ENCODE measurements around the gene CAMSAP1.

CAMSAP1 gene

DNA sequence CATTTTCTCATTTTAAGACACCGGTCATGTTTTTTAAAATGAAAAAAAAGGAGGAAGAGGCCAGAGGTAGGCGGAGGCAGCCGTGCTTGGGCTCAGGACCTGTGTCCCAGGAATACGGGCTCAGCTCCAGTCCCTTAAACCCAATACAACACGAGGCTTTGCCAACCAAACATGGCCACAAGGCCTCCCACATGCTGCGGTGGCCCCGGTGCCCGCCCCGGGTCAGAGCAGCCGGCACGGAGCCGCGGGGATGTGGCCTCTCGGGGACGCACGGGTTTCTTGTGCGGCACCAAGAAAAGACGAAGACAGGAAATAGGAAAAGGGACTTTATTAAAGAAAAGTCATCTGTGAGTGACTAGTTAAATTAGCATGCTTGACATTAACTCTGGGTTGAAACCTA is 25.3 kb upstream of the CAMSAP1 start:
- Histone ChIP-seq H2AFZ (ENCODE audit: low read length) (no peak overlapping the region), H3K79me1 (ENCODE audit: low read depth, low read length) (peaks cover 2% of the 10 kb centered on the region), H4K91ac (ENCODE audit: low read depth, low read length, poor library complexity) (no peak overlapping the region), H3K27ac (replicated peaks; ENCODE audit: low read length) (no peak overlapping the region), H3K4me3 (ENCODE audit: low read length in 2 of 2) (no peak overlapping the region), H3K18ac (ENCODE audit: low read length) (no peak overlapping the region), H2BK5ac (ENCODE audit: low read length) (no peak overlapping the region), H2AK5ac (ENCODE audit: low read depth, low read length) (no peak overlapping the region), H3K9me3 (replicated peaks in 1 of 2; ENCODE audit: control insufficient read depth in 2 of 2, insufficient read depth in 1 of 2, low read depth in 1 of 2, low read length in 2 of 2) (peaks cover 15% of the 10 kb centered on the region in 2 donors), H2BK15ac (ENCODE audit: low read length) (no peak overlapping the region), H2BK120ac (ENCODE audit: low read depth, low read length) (no peak overlapping the region), H2BK12ac (ENCODE audit: low read length) (no peak overlapping the region), H4K8ac (ENCODE audit: low read depth, low read length) (no peak overlapping the region), H3K9ac (ENCODE audit: low read depth, low read length, poor library complexity) (no peak overlapping the region), H3K4ac (ENCODE audit: low read length) (no peak overlapping the region), H3K27me3 (ENCODE audit: control insufficient read depth in 3 of 3, insufficient read depth in 3 of 3, low read depth in 1 of 3, low read length in 3 of 3) (no peaks in the 10 kb centered on the region), H3K4me1 (ENCODE audit: control insufficient read depth in 2 of 2, insufficient read depth in 1 of 2, low read depth in 1 of 2, low read length in 2 of 2) (no peaks in the 10 kb centered on the region), H3K23ac (ENCODE audit: low read depth, low read length, poor library complexity) (no peak overlapping the region), H3K14ac (ENCODE audit: low read length) (no peak overlapping the region), H3K4me2 (ENCODE audit: insufficient read depth, low read length, poor library complexity, severe bottlenecking) (no peak overlapping the region), H3K36me3 (replicated peaks in 1 of 2; ENCODE audit: control insufficient read depth in 2 of 2, insufficient read depth in 2 of 2, low read length in 2 of 2) (peaks cover 29 to 60% of the 10 kb centered on the region in 2 donors)
- DNase-seq (ENCODE audit: low spot score), result no peak
- WGBS, 2 donors (ENCODE audit: extremely low coverage in 2 of 2, insufficient read length in 2 of 2, insufficient replicate concordance in 1 of 2), result no CpG with 5 or more reads among the region's 18 CpGs

DNA sequence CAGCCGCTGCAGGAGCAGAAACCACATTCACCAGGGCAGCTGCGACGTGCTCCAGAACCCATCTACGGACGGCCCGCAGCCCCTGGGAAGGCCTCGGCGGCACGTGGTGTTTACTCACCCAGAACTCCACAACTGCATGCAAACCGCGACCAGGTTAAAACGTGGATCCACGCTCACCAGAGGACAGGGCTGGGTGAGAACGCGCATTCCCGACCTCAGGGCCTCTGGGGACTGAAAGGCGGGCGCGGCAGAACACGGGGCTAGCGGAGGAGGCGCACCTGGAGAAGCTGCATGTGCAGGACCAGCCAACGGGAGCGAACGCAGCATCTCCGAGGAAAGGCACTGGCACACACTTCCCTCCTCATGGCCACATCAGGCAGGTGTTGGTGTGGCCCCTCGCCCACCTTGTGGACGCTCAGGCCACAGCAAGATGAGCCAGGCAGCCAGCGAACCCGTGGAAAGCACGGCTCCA is 24.0 kb upstream of the CAMSAP1 start:
- Histone ChIP-seq H4K8ac (ENCODE audit: low read depth, low read length) (peak overlapping the region; percentile 3), H2BK120ac (ENCODE audit: low read depth, low read length) (no peak overlapping the region), H3K9ac (ENCODE audit: low read depth, low read length, poor library complexity) (no peak overlapping the region), H2BK12ac (ENCODE audit: low read length) (no peak overlapping the region), H3K14ac (ENCODE audit: low read length) (peak overlapping the region; percentile 56), H3K4me2 (ENCODE audit: insufficient read depth, low read length, poor library complexity, severe bottlenecking) (no peak overlapping the region), H3K36me3 (replicated peaks in 1 of 2; ENCODE audit: control insufficient read depth in 2 of 2, insufficient read depth in 2 of 2, low read length in 2 of 2) (peaks cover 26 to 49% of the 10 kb centered on the region in 2 donors), H3K23ac (ENCODE audit: low read depth, low read length, poor library complexity) (peak overlapping the region; percentile 75), H3K4me3 (ENCODE audit: low read length in 2 of 2) (peak overlapping the region in 1 of 2 donors; percentile 46), H2AK5ac (ENCODE audit: low read depth, low read length) (no peak overlapping the region), H3K27ac (replicated peaks; ENCODE audit: low read length) (no peak overlapping the region), H2BK15ac (ENCODE audit: low read length) (no peak overlapping the region), H2AFZ (ENCODE audit: low read length) (no peak overlapping the region), H3K18ac (ENCODE audit: low read length) (no peak overlapping the region), H2BK5ac (ENCODE audit: low read length) (no peak overlapping the region), H3K9me3 (replicated peaks in 1 of 2; ENCODE audit: control insufficient read depth in 2 of 2, insufficient read depth in 1 of 2, low read depth in 1 of 2, low read length in 2 of 2) (peaks cover 5 to 9% of the 10 kb centered on the region in 2 donors), H3K4me1 (ENCODE audit: control insufficient read depth in 2 of 2, insufficient read depth in 1 of 2, low read depth in 1 of 2, low read length in 2 of 2) (no peaks in the 10 kb centered on the region), H4K91ac (ENCODE audit: low read depth, low read length, poor library complexity) (no peak overlapping the region), H3K27me3 (ENCODE audit: control insufficient read depth in 3 of 3, insufficient read depth in 3 of 3, low read depth in 1 of 3, low read length in 3 of 3) (no peaks in the 10 kb centered on the region), H3K79me1 (ENCODE audit: low read depth, low read length) (peaks cover 5% of the 10 kb centered on the region), H3K4ac (ENCODE audit: low read length) (no peak overlapping the region)
- no CpG with 5 or more reads among the region's 31 CpGs for WGBS, 2 donors (ENCODE audit: extremely low coverage in 2 of 2, insufficient read length in 2 of 2, insufficient replicate concordance in 1 of 2)
- DNase-seq (ENCODE audit: low spot score), result no peak

DNA sequence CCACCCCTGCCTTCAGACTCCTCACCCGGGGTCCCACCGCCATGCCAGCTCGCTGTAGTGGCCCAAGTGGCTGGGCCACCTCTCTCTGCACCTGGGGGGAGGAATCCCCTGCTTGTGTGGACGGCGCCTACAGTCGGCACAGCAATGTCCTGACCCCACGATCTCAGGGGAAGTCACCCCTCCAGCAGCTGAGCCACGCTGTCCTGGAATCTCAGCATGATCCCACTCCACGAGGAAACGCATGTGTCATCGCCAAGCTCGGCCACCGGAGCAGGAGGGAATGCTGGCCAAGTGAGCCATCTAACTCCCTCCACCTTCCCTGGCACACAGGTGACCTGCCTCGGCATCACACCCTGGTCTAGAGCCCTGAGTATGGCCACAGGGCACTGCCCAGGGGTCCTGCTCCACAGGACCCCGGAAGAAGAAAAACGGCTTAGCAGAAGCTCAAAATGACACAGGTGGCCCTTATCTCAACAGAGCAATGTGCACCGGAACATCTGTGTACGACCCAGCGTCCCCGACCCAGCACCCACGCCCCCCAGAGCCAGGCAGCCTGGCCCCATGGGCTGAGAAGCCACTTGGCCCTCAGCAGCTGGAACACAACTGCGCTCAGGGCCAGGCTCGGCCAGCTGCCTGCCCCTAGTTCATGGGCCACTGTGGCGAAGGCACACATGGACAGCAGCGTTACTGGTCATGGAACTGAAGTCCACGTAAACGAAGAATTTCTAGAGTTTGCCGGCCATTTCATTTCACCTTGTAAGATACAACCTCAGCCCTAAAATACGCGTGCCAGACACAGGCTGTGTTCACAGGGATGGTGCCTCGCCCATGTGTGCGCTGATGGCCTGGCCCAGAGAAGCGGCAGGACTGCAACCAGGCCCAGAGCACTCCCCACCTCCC is 23.4 kb upstream of the CAMSAP1 start:
- no peak overlapping the region for H3K4me3 ChIP-seq (ENCODE audit: low read length in 2 of 2)
- H3K4me2 ChIP-seq (ENCODE audit: insufficient read depth, low read length, poor library complexity, severe bottlenecking), result no peak overlapping the region
- peaks cover 0 to 9% of the 10 kb centered on the region in 2 donors for H3K9me3 ChIP-seq (replicated peaks in 1 of 2; ENCODE audit: control insufficient read depth in 2 of 2, insufficient read depth in 1 of 2, low read depth in 1 of 2, low read length in 2 of 2)
- H3K4ac ChIP-seq (ENCODE audit: low read length), result no peak overlapping the region
- no CpG with 5 or more reads among the region's 33 CpGs for WGBS, 2 donors (ENCODE audit: extremely low coverage in 2 of 2, insufficient read length in 2 of 2, insufficient replicate concordance in 1 of 2)
- no peak overlapping the region for H2AFZ ChIP-seq (ENCODE audit: low read length)
- H3K27ac ChIP-seq (replicated peaks; ENCODE audit: low read length), result no peak overlapping the region
- DNase-seq (ENCODE audit: low spot score), result no peak
- no peak overlapping the region for H4K91ac ChIP-seq (ENCODE audit: low read depth, low read length, poor library complexity)
- peak overlapping the region; percentile 81 for H2BK120ac ChIP-seq (ENCODE audit: low read depth, low read length)
- peaks cover 26 to 43% of the 10 kb centered on the region in 2 donors for H3K36me3 ChIP-seq (replicated peaks in 1 of 2; ENCODE audit: control insufficient read depth in 2 of 2, insufficient read depth in 2 of 2, low read length in 2 of 2)
- no peak overlapping the region for H4K8ac ChIP-seq (ENCODE audit: low read depth, low read length)
- H3K4me1 ChIP-seq (ENCODE audit: control insufficient read depth in 2 of 2, insufficient read depth in 1 of 2, low read depth in 1 of 2, low read length in 2 of 2), result no peaks in the 10 kb centered on the region
- peak overlapping the region; percentile 56 for H3K14ac ChIP-seq (ENCODE audit: low read length)
- peak overlapping the region; percentile 48 for H3K18ac ChIP-seq (ENCODE audit: low read length)
- no peak overlapping the region for H2BK12ac ChIP-seq (ENCODE audit: low read length)
- no peaks in the 10 kb centered on the region for H3K27me3 ChIP-seq (ENCODE audit: control insufficient read depth in 3 of 3, insufficient read depth in 3 of 3, low read depth in 1 of 3, low read length in 3 of 3)
- peak overlapping the region; percentile 53 for H2BK5ac ChIP-seq (ENCODE audit: low read length)
- H3K79me1 ChIP-seq (ENCODE audit: low read depth, low read length), result peaks cover 5% of the 10 kb centered on the region
- no peak overlapping the region for H2AK5ac ChIP-seq (ENCODE audit: low read depth, low read length)
- H3K23ac ChIP-seq (ENCODE audit: low read depth, low read length, poor library complexity), result peak overlapping the region; percentile 75
- H3K9ac ChIP-seq (ENCODE audit: low read depth, low read length, poor library complexity), result peak overlapping the region; percentile 60
- H2BK15ac ChIP-seq (ENCODE audit: low read length), result no peak overlapping the region

DNA sequence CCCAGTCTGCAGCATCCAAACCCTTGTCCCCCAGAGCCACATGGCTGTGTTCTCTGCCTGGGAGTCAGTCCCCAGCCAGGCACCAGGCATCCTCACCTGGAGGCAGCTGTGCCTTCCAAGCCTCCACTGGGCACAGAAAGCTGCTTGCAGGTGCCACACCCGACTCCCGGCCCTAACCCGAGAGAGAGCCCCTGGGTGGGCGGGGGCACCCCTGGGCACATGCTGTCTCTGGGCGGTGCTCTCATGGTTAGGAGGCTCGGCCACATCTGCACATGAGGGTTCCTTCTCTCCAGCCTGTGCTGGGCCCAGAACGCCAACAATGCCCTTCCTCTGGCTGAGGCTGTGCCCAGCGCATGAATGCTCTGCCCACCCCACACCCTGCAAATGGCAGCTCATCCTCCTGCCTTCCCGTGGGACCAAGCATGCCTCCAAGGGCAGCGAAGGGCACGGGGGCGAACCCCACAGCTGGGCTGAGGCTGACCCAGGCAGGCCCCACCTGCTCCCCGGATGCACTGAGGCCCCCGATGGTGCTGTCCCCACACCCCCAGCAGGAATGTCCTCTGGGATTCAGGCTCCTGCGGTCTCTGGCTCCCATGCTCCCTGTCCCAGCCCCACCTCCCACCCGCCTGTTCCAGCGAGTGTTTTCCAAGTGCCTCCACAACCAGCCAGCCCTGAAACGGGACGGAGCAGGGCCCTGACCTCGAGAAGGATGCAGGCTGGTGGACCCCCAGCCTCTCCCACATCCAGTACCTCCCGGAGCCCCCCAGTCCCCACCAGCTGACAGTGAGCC is 22.5 kb upstream of the CAMSAP1 start:
- Histone ChIP-seq H2BK5ac (ENCODE audit: low read length) (peak overlapping the region; percentile 53), H3K27ac (replicated peaks; ENCODE audit: low read length) (no peak overlapping the region), H2AFZ (ENCODE audit: low read length) (no peak overlapping the region), H3K18ac (ENCODE audit: low read length) (no peak overlapping the region), H3K36me3 (replicated peaks in 1 of 2; ENCODE audit: control insufficient read depth in 2 of 2, insufficient read depth in 2 of 2, low read length in 2 of 2) (peaks cover 20 to 35% of the 10 kb centered on the region in 2 donors), H2AK5ac (ENCODE audit: low read depth, low read length) (no peak overlapping the region), H2BK15ac (ENCODE audit: low read length) (no peak overlapping the region), H3K4me1 (ENCODE audit: control insufficient read depth in 2 of 2, insufficient read depth in 1 of 2, low read depth in 1 of 2, low read length in 2 of 2) (no peaks in the 10 kb centered on the region), H3K27me3 (ENCODE audit: control insufficient read depth in 3 of 3, insufficient read depth in 3 of 3, low read depth in 1 of 3, low read length in 3 of 3) (no peaks in the 10 kb centered on the region), H2BK120ac (ENCODE audit: low read depth, low read length) (no peak overlapping the region), H3K4me3 (ENCODE audit: low read length in 2 of 2) (no peak overlapping the region), H2BK12ac (ENCODE audit: low read length) (peak overlapping the region; percentile 22), H3K4me2 (ENCODE audit: insufficient read depth, low read length, poor library complexity, severe bottlenecking) (no peak overlapping the region), H3K79me1 (ENCODE audit: low read depth, low read length) (peaks cover 5% of the 10 kb centered on the region), H3K9me3 (replicated peaks in 1 of 2; ENCODE audit: control insufficient read depth in 2 of 2, insufficient read depth in 1 of 2, low read depth in 1 of 2, low read length in 2 of 2) (peaks cover 0 to 8% of the 10 kb centered on the region in 2 donors), H3K9ac (ENCODE audit: low read depth, low read length, poor library complexity) (peak overlapping the region; percentile 70), H3K14ac (ENCODE audit: low read length) (no peak overlapping the region), H4K91ac (ENCODE audit: low read depth, low read length, poor library complexity) (no peak overlapping the region), H3K23ac (ENCODE audit: low read depth, low read length, poor library complexity) (peak overlapping the region; percentile 65), H3K4ac (ENCODE audit: low read length) (no peak overlapping the region), H4K8ac (ENCODE audit: low read depth, low read length) (no peak overlapping the region)
- no peak for DNase-seq (ENCODE audit: low spot score)
- no CpG with 5 or more reads among the region's 21 CpGs for WGBS, 2 donors (ENCODE audit: extremely low coverage in 2 of 2, insufficient read length in 2 of 2, insufficient replicate concordance in 1 of 2)
